ENCODE measurements around the gene TBC1D17. TPM values are rescaled to one million over a fixed set of nuclear protein-coding genes. Genes with fewer than 3 reads are reported as not detected.

The TBC1D17 gene
- total and polyA plus RNA-seq, 2 of the 13 experiments (the other 11 are each of a cell fraction or from before 2014, with no cell fraction given) = 9.7 to 16.9 TPM

- TF ChIP-seq ZNF558 (CRISPR knock-in tag; IDR thresholded peaks at IDR 0.05; ENCODE audit: borderline replicate concordance) (no peak), ZNF776 (CRISPR knock-in tag; IDR thresholded peaks at IDR 0.05) (no peak), ZKSCAN5 (CRISPR knock-in tag; IDR thresholded peaks at IDR 0.05) (no peak), DDIT3 (CRISPR knock-in tag; IDR thresholded peaks at IDR 0.05) (no peak), ZNF383 (CRISPR knock-in tag; IDR thresholded peaks at IDR 0.05; ENCODE audit: borderline replicate concordance) (no peak), ZNF343 (CRISPR knock-in tag; IDR thresholded peaks at IDR 0.05) (peak; percentile 35; the same call in 1 of the 2 replicates), NCOA1 (CRISPR knock-in tag; IDR thresholded peaks at IDR 0.05) (no peak), HNF1A (IDR thresholded peaks at IDR 0.05; ENCODE audit: low read depth) (no peak), HNF1A (CRISPR knock-in tag; IDR thresholded peaks at IDR 0.05; ENCODE audit: borderline replicate concordance) (no peak), WIZ (CRISPR knock-in tag; IDR thresholded peaks at IDR 0.05) (no peak), MED13 (CRISPR knock-in tag; IDR thresholded peaks at IDR 0.05) (no peak; the same call in 1 of the 2 replicates), ZNF773 (CRISPR knock-in tag; IDR thresholded peaks at IDR 0.05; ENCODE audit: borderline replicate concordance) (no peak), ZFP91 (CRISPR knock-in tag; IDR thresholded peaks at IDR 0.05; ENCODE audit: borderline replicate concordance) (0 out of 2 replicates have a peak, but pooled peaks have one; percentile 5), FOXA1 (IDR thresholded peaks at IDR 0.05) (no peak), FOXA1 (CRISPR knock-in tag; IDR thresholded peaks at IDR 0.05) (peak; percentile 94), ZMYM2 (CRISPR knock-in tag; IDR thresholded peaks at IDR 0.05) (no peak), ZSCAN31 (CRISPR knock-in tag; IDR thresholded peaks at IDR 0.05; ENCODE audit: low read depth) (no peak; the same call in 1 of the 2 replicates), ZMAT5 (CRISPR knock-in tag; IDR thresholded peaks at IDR 0.05; ENCODE audit: borderline replicate concordance, low read depth) (no peak), ZNF841 (CRISPR knock-in tag; IDR thresholded peaks at IDR 0.05; ENCODE audit: borderline replicate concordance) (no peak), ZNF891 (CRISPR knock-in tag; IDR thresholded peaks at IDR 0.05) (no peak), MBD4 (IDR thresholded peaks at IDR 0.05; ENCODE audit: borderline replicate concordance, low read length) (no peak), PAWR (CRISPR knock-in tag; IDR thresholded peaks at IDR 0.05; ENCODE audit: borderline replicate concordance) (no peak), NCOR1 (IDR thresholded peaks at IDR 0.05; ENCODE audit: borderline replicate concordance, low read length) (peak; percentile 17; the same call in 1 of the 2 replicates), ZNF329 (CRISPR knock-in tag; IDR thresholded peaks at IDR 0.05; ENCODE audit: low read depth) (no peak), PHF5A (CRISPR knock-in tag; IDR thresholded peaks at IDR 0.05; ENCODE audit: low read depth, unreplicated experiment) (peak; percentile 46)
Observed at GRCh38 chr19:49877020-49877878, at the start of gene TBC1D17, which contains the start of gene AKT1S1 (continued).
